ENCODE measurements around the gene IRAK2.

The IRAK2 gene

DNA sequence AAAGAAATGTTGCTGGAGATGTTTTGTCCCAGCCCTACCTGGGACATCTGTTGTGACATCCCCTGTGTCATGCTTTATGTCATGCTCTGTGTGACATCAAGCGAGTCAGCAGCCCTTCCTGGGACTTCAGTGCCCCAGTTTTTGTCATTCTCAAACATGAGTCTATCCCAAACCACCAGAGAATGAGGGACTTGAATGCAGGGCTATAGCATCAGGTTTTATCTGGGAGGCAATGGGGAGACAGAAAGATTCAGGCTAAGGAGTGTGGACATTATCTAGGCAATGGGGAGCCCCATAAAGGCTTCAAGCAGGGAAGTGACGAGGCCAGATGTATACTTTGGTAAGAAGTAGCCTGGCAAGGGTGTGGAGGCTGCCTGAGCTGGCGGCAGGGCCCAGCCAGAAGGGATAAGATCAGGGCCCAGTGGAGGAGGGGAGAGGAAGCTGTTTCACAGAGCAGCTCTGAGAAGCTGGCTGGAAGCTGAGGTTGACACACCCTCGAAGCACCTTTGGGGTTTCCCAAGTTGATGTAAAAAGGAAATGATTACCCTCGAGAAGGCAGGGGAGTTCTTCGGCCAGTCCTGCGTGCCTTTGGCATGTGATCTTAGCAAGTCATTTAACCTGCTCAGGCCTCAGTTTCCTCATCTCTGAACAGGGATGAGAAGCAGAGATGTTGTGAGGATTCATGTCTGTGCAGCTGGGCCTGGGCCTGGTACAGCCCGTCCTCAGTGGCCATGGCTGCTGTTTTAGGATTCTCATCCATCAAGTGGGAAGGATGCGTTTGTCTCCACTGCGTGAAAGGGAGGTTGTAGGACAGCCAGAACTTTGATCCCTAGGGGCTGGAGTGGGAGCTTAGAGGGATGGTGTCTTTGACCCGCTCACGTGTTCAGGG lies 34.3 kb downstream of the IRAK2 start:
- no peaks in the 10 kb centered on the region for H3K27me3 ChIP-seq (ENCODE audit: insufficient read depth, low read length)
- H2AFZ ChIP-seq (ENCODE audit: low read length) = no peak overlapping the region
- H3K4me2 ChIP-seq (ENCODE audit: low read length) = peak overlapping the region; percentile 40
- H3K9me2 ChIP-seq (ENCODE audit: low read depth, low read length) = no peaks in the 10 kb centered on the region
- H3K4me1 ChIP-seq (ENCODE audit: insufficient read depth, low read length, severe bottlenecking) = peaks cover 63% of the 10 kb centered on the region
- H3K9ac ChIP-seq (ENCODE audit: low read length) = peak overlapping the region; percentile 47
- peak overlapping the region; percentile 98 for H3K27ac ChIP-seq (ENCODE audit: low read depth, low read length, poor library complexity, severe bottlenecking)
- H4K20me1 ChIP-seq (ENCODE audit: insufficient read depth, low read length) = no peaks in the 10 kb centered on the region
- H3K4me3 ChIP-seq (ENCODE audit: low read depth, low read length, poor library complexity, severe bottlenecking) = no peak overlapping the region
- H3K79me2 ChIP-seq (ENCODE audit: insufficient read depth, low read length) = no peaks in the 10 kb centered on the region
- 0 out of 2 replicates have a peak, but pooled peaks cover 2% of the 10 kb centered on the region for H3F3A ChIP-seq (ENCODE audit: insufficient read depth, low read length)
- no peak for TF ChIP-seq EZH2 (IDR thresholded peaks at IDR 0.05; ENCODE audit: borderline replicate concordance, low read length)
- TF ChIP-seq, protein P1, sequence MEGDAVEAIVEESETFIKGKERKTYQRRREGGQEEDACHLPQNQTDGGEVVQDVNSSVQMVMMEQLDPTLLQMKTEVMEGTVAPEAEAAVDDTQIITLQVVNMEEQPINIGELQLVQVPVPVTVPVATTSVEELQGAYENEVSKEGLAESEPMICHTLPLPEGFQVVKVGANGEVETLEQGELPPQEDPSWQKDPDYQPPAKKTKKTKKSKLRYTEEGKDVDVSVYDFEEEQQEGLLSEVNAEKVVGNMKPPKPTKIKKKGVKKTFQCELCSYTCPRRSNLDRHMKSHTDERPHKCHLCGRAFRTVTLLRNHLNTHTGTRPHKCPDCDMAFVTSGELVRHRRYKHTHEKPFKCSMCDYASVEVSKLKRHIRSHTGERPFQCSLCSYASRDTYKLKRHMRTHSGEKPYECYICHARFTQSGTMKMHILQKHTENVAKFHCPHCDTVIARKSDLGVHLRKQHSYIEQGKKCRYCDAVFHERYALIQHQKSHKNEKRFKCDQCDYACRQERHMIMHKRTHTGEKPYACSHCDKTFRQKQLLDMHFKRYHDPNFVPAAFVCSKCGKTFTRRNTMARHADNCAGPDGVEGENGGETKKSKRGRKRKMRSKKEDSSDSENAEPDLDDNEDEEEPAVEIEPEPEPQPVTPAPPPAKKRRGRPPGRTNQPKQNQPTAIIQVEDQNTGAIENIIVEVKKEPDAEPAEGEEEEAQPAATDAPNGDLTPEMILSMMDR (IDR thresholded peaks at IDR 0.05; ENCODE audit: low read length) = no peak
- no peaks in the 10 kb centered on the region for H3K9me3 ChIP-seq (ENCODE audit: low read length)
- peaks cover 37% of the 10 kb centered on the region for H3K36me3 ChIP-seq (ENCODE audit: insufficient read depth, low read length)

- H3K79me2 ChIP-seq (ENCODE audit: insufficient read depth, low read length) = no peaks in the 10 kb centered on the region
- H3F3A ChIP-seq (ENCODE audit: insufficient read depth, low read length) = no peaks in the 10 kb centered on the region
- no peaks in the 10 kb centered on the region for H4K20me1 ChIP-seq (ENCODE audit: insufficient read depth, low read length)
- TF ChIP-seq, protein P1 (IDR thresholded peaks at IDR 0.05; ENCODE audit: low read length) = no peak
- TF ChIP-seq EZH2 (IDR thresholded peaks at IDR 0.05; ENCODE audit: borderline replicate concordance, low read length) = no peak
- no peaks in the 10 kb centered on the region for H3K9me2 ChIP-seq (ENCODE audit: low read depth, low read length)
- no peaks in the 10 kb centered on the region for H3K9me3 ChIP-seq (ENCODE audit: low read length)
- H3K4me3 ChIP-seq (ENCODE audit: low read depth, low read length, poor library complexity, severe bottlenecking) = no peak overlapping the region
- H3K4me1 ChIP-seq (ENCODE audit: insufficient read depth, low read length, severe bottlenecking) = peaks cover 4% of the 10 kb centered on the region
- H2AFZ ChIP-seq (ENCODE audit: low read length) = no peak overlapping the region
- H3K4me2 ChIP-seq (ENCODE audit: low read length) = no peak overlapping the region
- peaks cover 82% of the 10 kb centered on the region for H3K36me3 ChIP-seq (ENCODE audit: insufficient read depth, low read length)
- H3K27ac ChIP-seq (ENCODE audit: low read depth, low read length, poor library complexity, severe bottlenecking) = no peak overlapping the region
- no peaks in the 10 kb centered on the region for H3K27me3 ChIP-seq (ENCODE audit: insufficient read depth, low read length)
- H3K9ac ChIP-seq (ENCODE audit: low read length) = no peak overlapping the region
These were observed 40.2 kb downstream of the IRAK2 start for GRCh38 chr3:10204921-10205320.

DNA sequence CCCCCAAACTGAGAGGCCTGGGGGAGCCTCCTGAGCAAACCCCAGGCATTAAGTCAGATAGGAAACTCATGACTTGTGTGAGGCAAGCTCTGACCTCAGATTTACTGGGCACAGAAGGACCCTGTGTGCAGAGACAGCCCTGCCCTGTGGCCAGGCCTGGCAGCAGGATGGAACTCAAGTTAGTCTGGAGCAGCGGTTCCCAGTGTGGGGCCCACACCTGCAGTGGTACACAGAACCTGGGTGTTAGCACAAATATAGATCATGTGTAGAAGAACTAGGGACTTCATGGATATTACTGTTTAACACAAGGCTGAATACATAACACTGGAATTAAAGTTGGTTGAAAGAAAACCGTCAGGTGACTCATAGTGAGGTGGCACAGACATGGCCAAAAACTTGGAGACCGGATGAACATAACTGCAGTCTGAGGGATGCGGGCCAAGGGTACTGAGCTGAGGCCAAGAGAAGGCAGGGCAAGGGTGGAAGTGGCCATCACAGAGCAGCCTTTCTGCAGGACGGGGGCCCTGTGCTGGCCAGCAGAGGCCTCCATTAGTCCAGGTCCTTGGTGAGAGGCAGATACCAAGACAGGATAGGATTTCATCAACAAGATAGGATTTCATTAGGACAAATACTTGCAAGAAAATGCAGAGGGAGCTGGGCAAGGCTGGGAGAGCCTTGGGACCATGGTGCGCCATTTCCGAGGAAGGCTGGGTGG lies 40.9 kb downstream of the IRAK2 start:
- Histone ChIP-seq H3F3A (ENCODE audit: insufficient read depth, low read length) (no peaks in the 10 kb centered on the region), H3K9me3 (ENCODE audit: low read length) (no peaks in the 10 kb centered on the region), H3K36me3 (ENCODE audit: insufficient read depth, low read length) (peaks cover 82% of the 10 kb centered on the region), H3K79me2 (ENCODE audit: insufficient read depth, low read length) (no peaks in the 10 kb centered on the region), H3K4me1 (ENCODE audit: insufficient read depth, low read length, severe bottlenecking) (no peaks in the 10 kb centered on the region), H3K4me2 (ENCODE audit: low read length) (no peak overlapping the region), H4K20me1 (ENCODE audit: insufficient read depth, low read length) (no peaks in the 10 kb centered on the region), H3K9ac (ENCODE audit: low read length) (no peak overlapping the region), H3K27ac (ENCODE audit: low read depth, low read length, poor library complexity, severe bottlenecking) (no peak overlapping the region), H2AFZ (ENCODE audit: low read length) (no peak overlapping the region), H3K4me3 (ENCODE audit: low read depth, low read length, poor library complexity, severe bottlenecking) (no peak overlapping the region), H3K27me3 (ENCODE audit: insufficient read depth, low read length) (no peaks in the 10 kb centered on the region), H3K9me2 (ENCODE audit: low read depth, low read length) (no peaks in the 10 kb centered on the region)
- TF ChIP-seq, protein P1 (IDR thresholded peaks at IDR 0.05; ENCODE audit: low read length) = no peak
- no peak for TF ChIP-seq EZH2 (IDR thresholded peaks at IDR 0.05; ENCODE audit: borderline replicate concordance, low read length)

Measured in OCI-LY1 (cell line).